Natural killer cell (primary cell): ENCODE results near the gene MYO16. TPM values are rescaled to one million over a fixed set of nuclear protein-coding genes. Genes with fewer than 3 reads are reported as not detected.

ENCODE experiments used
- ATAC-seq, 3 donors: fragments of 150-1000 bp in 2 of 3; fragments of 200-7000 bp in 1 of 3; cut with Tn5 transposase; 1 replicate in 1 of 3; 2 replicates in 2 of 3; pipeline ENCODE4 v1.10.0; 2021; ENCODE audit warnings: mild to moderate bottlenecking in 2 of 3, moderate library complexity in 2 of 3
- DNase-seq, 2 donors: peaks; one replicate each; pipeline versions ENCODE4 v3.0.0 to v3.0.0-alpha.2; 2013 to 2021; ENCODE audit warnings: mixed read lengths in 1 of 2
- H3K27ac ChIP-seq: one replicate; pipeline ENCODE4 v1.5.1; 2013; ENCODE audit warnings: mild to moderate bottlenecking, low read length
- H3K27me3 ChIP-seq: one replicate; pipeline ENCODE4 v1.6.1; 2013; ENCODE audit warnings: low read length; ENCODE audit not compliant: control insufficient read depth, insufficient read depth
- H3K36me3 ChIP-seq: one replicate; pipeline ENCODE4 v1.6.1; 2013; ENCODE audit warnings: low read length; ENCODE audit not compliant: control insufficient read depth, insufficient read depth
- H3K4me1 ChIP-seq: one replicate; pipeline ENCODE4 v1.6.1; 2013; ENCODE audit warnings: low read length; ENCODE audit not compliant: control insufficient read depth, insufficient read depth
- H3K4me3 ChIP-seq: one replicate; pipeline ENCODE4 v1.5.1; 2013; ENCODE audit warnings: low read length
- H3K9me3 ChIP-seq: one replicate; pipeline ENCODE4 v1.6.1; 2013; ENCODE audit warnings: low read length; ENCODE audit not compliant: control insufficient read depth, insufficient read depth
- H3K27ac Mint-ChIP-seq, 2 donors: one replicate each; pipeline ENCODE4 v1.8.0; 2022; ENCODE audit warnings: mild to moderate bottlenecking in 2 of 2, mixed read lengths in 2 of 2, moderate library complexity in 1 of 2
- H3K27me3 Mint-ChIP-seq, 2 donors: one replicate each; pipeline ENCODE4 v1.8.0; 2022; ENCODE audit warnings: low read depth in 2 of 2, mixed read lengths in 2 of 2
- H3K36me3 Mint-ChIP-seq: one replicate; pipeline ENCODE4 v1.8.0; 2022; ENCODE audit warnings: mixed read lengths
- H3K4me1 Mint-ChIP-seq, 2 donors: one replicate each; pipeline ENCODE4 v1.8.0; 2022; ENCODE audit warnings: mixed read lengths in 2 of 2
- H3K4me3 Mint-ChIP-seq: one replicate; pipeline ENCODE4 v1.8.0; 2022; ENCODE audit warnings: mild to moderate bottlenecking, moderate library complexity, mixed read lengths
- H3K9me3 Mint-ChIP-seq, 2 donors: one replicate each; pipeline ENCODE4 v1.8.0; 2022; ENCODE audit warnings: mixed read lengths in 2 of 2
- CTCF ChIP-seq: fragments of 200-600 bp; IDR thresholded peaks from one replicate; pipeline ENCODE4 v1.8.0; 2022; ENCODE audit warnings: antibody characterized with exemption
- WGBS: methylation state at CpG from one replicate; pipeline ENCODE4 v1.1.7; 2013; ENCODE audit warnings: missing lambda C conversion rate; ENCODE audit not compliant: insufficient coverage; 5-methylcytosine and 5-hydroxymethylcytosine counted together
- intact Hi-C: fragments of 100-400 bp; cut with micrococcal nuclease; formaldehyde crosslinking; loops from one replicate; pipeline ENCODE4 v1.14.2; 2022
- total RNA-seq, 4 donors: library from RNA; stranded (reverse); fragments of 120-200 nt in 1 of 4; gene quantifications; one replicate each; pipeline versions ENCODE4 v1.2.3 to v1.2.4, GENCODE V29; 2013 to 2022

Gene MYO16
- total RNA-seq, 3 donors from 2014 or later (not counting 1 experiment from before 2014, with no cell fraction given): 0.28 TPM; not detected in 2

GRCh38 chr13:108961542-108962125 is 332.2 kb downstream of the MYO16 start:
- Histone ChIP-seq H3K27me3 (no peaks in the 10 kb centered on the region), H3K4me3 (no peak overlapping the region), H3K4me1 (no peaks in the 10 kb centered on the region), H3K36me3 (no peaks in the 10 kb centered on the region), H3K27ac (no peak overlapping the region), H3K9me3 (no peaks in the 10 kb centered on the region)
- Mint-ChIP-seq H3K9me3 (no peaks in the 10 kb centered on the region), H3K4me1 (no peaks in the 10 kb centered on the region), H3K27me3 (no peaks in the 10 kb centered on the region), H3K4me3 (no peak overlapping the region), H3K36me3 (no peaks in the 10 kb centered on the region), H3K27ac (no peak overlapping the region)
- DNase-seq (peak in 1 of 2 donors; percentile 64), ATAC-seq (peak; percentile 70 to 90 (median 73))
- intact Hi-C loops: loop anchor here (1.0 kb wide), 3 partner anchors 830 to 1451 kb away; no protein-coding TSS in a partner anchor
- TF ChIP-seq CTCF: peak; percentile 96
- WGBS: 20% methylated on average over 7 of the region's 7 CpGs

- H3K4me1 ChIP-seq: no peaks in the 10 kb centered on the region
- no peaks in the 10 kb centered on the region for H3K9me3 ChIP-seq
- H3K27ac ChIP-seq: no peak overlapping the region
- intact Hi-C loops: no loop called here
- Mint-ChIP-seq H3K4me3 (no peak overlapping the region), H3K36me3 (no peaks in the 10 kb centered on the region), H3K27me3 (no peaks in the 10 kb centered on the region), H3K4me1 (no peaks in the 10 kb centered on the region), H3K27ac (no peak overlapping the region), H3K9me3 (no peaks in the 10 kb centered on the region)
- TF ChIP-seq CTCF: no peak
- no peaks in the 10 kb centered on the region for H3K27me3 ChIP-seq
- no peak overlapping the region for H3K4me3 ChIP-seq
- H3K36me3 ChIP-seq: no peaks in the 10 kb centered on the region
- DNase-seq (no peak), ATAC-seq (no peak)
Measured at GRCh38 chr13:108962654-108963053, 333.2 kb downstream of the MYO16 start.

- Mint-ChIP-seq H3K27me3 (no peaks in the 10 kb centered on the region), H3K4me1 (no peaks in the 10 kb centered on the region), H3K9me3 (no peaks in the 10 kb centered on the region), H3K27ac (no peak overlapping the region), H3K36me3 (no peaks in the 10 kb centered on the region), H3K4me3 (no peak overlapping the region)
- Histone ChIP-seq H3K27ac (no peak overlapping the region), H3K36me3 (no peaks in the 10 kb centered on the region), H3K9me3 (no peaks in the 10 kb centered on the region), H3K4me1 (no peaks in the 10 kb centered on the region), H3K27me3 (no peaks in the 10 kb centered on the region), H3K4me3 (no peak overlapping the region)
- WGBS: 70% methylated on average over 3 of the region's 3 CpGs
- TF ChIP-seq CTCF: no peak
- DNase-seq (no peak), ATAC-seq (no peak)
- intact Hi-C loops: no loop called here
Measured at GRCh38 chr13:108963276-108963810, 333.9 kb downstream of the MYO16 start.
